HEK293 (cell line): Measurements from ENCODE around the gene TBC1D8.

Source experiments
- TF ChIP-seq, protein P1 (sequence below): fragments of 450-650 bp; formaldehyde crosslinking; IDR thresholded peaks from 2 replicates; pipeline ENCODE4 v1.5.1; 2016; ENCODE audit warnings: missing biosample characterization, missing genetic modification characterization
- TF ChIP-seq, protein P2 (sequence below): fragments of 450-650 bp; formaldehyde crosslinking; IDR thresholded peaks from 2 replicates; pipeline ENCODE4 v1.5.1; 2016; ENCODE audit warnings: missing biosample characterization, missing genetic modification characterization

DNA sequence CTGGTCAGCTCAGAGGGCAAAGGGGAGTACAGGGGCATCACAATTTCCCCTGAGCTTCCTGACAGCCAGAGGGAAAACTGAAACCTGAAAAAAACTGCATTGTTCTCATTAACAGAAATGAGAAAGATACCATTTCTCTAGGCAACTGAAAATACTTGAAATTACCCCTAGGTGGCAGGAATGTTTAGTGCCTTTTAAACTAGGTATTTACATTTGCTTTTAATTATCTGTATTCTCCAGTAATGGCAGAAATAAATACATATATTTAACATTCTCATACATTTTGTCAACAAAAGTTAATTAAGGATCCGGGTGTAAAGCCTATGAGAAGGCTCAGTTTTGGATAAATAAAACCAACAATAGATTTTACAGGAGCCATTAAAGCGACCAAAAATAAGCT, 114.6 kb downstream of the TBC1D8 start:
- TF ChIP-seq, protein P1, sequence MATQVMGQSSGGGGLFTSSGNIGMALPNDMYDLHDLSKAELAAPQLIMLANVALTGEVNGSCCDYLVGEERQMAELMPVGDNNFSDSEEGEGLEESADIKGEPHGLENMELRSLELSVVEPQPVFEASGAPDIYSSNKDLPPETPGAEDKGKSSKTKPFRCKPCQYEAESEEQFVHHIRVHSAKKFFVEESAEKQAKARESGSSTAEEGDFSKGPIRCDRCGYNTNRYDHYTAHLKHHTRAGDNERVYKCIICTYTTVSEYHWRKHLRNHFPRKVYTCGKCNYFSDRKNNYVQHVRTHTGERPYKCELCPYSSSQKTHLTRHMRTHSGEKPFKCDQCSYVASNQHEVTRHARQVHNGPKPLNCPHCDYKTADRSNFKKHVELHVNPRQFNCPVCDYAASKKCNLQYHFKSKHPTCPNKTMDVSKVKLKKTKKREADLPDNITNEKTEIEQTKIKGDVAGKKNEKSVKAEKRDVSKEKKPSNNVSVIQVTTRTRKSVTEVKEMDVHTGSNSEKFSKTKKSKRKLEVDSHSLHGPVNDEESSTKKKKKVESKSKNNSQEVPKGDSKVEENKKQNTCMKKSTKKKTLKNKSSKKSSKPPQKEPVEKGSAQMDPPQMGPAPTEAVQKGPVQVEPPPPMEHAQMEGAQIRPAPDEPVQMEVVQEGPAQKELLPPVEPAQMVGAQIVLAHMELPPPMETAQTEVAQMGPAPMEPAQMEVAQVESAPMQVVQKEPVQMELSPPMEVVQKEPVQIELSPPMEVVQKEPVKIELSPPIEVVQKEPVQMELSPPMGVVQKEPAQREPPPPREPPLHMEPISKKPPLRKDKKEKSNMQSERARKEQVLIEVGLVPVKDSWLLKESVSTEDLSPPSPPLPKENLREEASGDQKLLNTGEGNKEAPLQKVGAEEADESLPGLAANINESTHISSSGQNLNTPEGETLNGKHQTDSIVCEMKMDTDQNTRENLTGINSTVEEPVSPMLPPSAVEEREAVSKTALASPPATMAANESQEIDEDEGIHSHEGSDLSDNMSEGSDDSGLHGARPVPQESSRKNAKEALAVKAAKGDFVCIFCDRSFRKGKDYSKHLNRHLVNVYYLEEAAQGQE (tag by site-specific recombination): no peak
- TF ChIP-seq, protein P2, sequence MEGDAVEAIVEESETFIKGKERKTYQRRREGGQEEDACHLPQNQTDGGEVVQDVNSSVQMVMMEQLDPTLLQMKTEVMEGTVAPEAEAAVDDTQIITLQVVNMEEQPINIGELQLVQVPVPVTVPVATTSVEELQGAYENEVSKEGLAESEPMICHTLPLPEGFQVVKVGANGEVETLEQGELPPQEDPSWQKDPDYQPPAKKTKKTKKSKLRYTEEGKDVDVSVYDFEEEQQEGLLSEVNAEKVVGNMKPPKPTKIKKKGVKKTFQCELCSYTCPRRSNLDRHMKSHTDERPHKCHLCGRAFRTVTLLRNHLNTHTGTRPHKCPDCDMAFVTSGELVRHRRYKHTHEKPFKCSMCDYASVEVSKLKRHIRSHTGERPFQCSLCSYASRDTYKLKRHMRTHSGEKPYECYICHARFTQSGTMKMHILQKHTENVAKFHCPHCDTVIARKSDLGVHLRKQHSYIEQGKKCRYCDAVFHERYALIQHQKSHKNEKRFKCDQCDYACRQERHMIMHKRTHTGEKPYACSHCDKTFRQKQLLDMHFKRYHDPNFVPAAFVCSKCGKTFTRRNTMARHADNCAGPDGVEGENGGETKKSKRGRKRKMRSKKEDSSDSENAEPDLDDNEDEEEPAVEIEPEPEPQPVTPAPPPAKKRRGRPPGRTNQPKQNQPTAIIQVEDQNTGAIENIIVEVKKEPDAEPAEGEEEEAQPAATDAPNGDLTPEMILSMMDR (tag by site-specific recombination): no peak
